Muscle layer of colon (tissue), 2 donors: ENCODE measurements around the gene PIK3R2.
"Not testable (repeated sequence)": the region's sequence is repeated elsewhere in the genome, so short reads cannot be mapped to it uniquely, and the experiment has no call there.

Experiments
- H3K27ac ChIP-seq: one replicate; pipeline ENCODE4 v1.7.0; 2013; ENCODE audit warnings: low read depth, mild to moderate bottlenecking, low read length, moderate library complexity
- H3K27me3 ChIP-seq, 2 donors: one replicate each; pipeline ENCODE4 v1.7.0; 2013; ENCODE audit warnings: low read length in 2 of 2, mild to moderate bottlenecking in 2 of 2; ENCODE audit not compliant: insufficient read depth in 2 of 2, control insufficient read depth in 1 of 2
- H3K36me3 ChIP-seq: one replicate; pipeline ENCODE4 v1.7.0; 2013; ENCODE audit warnings: mild to moderate bottlenecking, low read length; ENCODE audit not compliant: insufficient read depth
- H3K4me1 ChIP-seq: one replicate; pipeline ENCODE4 v1.7.0; 2013; ENCODE audit warnings: mild to moderate bottlenecking, low read length; ENCODE audit not compliant: insufficient read depth
- H3K4me3 ChIP-seq, 2 donors: one replicate each; pipeline ENCODE4 v1.7.0; 2013; ENCODE audit warnings: low read length in 2 of 2, low read depth in 1 of 2, mild to moderate bottlenecking in 1 of 2, moderate library complexity in 1 of 2
- H3K9ac ChIP-seq: one replicate; pipeline ENCODE4 v1.7.0; 2013; ENCODE audit warnings: low read length
- H3K9me3 ChIP-seq: one replicate; pipeline ENCODE4 v1.7.0; 2013; ENCODE audit warnings: mild to moderate bottlenecking, low read length
- donor health status: abdominal sarcoma.
- donor health status: Adenocarcinoma of cecum.

PIK3R2 gene

DNA sequence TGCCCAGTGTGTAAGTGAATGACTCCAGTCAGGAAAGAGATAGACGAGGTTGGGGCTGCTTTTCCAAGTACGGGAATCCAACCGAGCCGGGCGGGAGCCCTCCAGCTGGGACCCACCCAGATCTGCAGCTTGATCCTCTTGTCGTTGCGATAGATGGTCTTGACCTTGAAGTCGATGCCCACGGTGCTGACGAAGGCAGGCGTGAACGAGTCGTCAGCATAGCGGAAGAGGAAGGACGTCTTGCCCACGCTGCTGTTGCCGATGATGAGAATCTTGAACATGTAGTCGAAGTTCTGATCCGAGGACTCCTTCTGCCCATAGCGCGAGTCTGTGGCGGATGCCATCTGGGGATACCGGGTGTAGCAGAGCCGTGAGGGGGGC, 49.4 kb downstream of the PIK3R2 start:
- H3K27ac ChIP-seq: no peak overlapping the region

GRCh38 chr19:18202778-18203407, 49.9 kb downstream of the PIK3R2 start:
- Histone ChIP-seq H3K9ac (no peak overlapping the region), H3K9me3 (no peaks in the 10 kb centered on the region), H3K27me3 (no peaks in the 10 kb centered on the region), H3K27ac (peak overlapping the region; percentile 81), H3K4me1 (peaks cover 14% of the 10 kb centered on the region), H3K36me3 (peaks cover 15% of the 10 kb centered on the region), H3K4me3 (peak overlapping the region; percentile 63 to 79)

More for the DNA sequence above, 49.4 kb downstream of the PIK3R2 start:
- no peak overlapping the region for H3K9ac ChIP-seq
- no peaks in the 10 kb centered on the region for H3K27me3 ChIP-seq
- no peak overlapping the region for H3K4me3 ChIP-seq
- peaks cover 14% of the 10 kb centered on the region for H3K4me1 ChIP-seq
- H3K9me3 ChIP-seq: no peaks in the 10 kb centered on the region
- H3K36me3 ChIP-seq: peaks cover 16% of the 10 kb centered on the region

DNA sequence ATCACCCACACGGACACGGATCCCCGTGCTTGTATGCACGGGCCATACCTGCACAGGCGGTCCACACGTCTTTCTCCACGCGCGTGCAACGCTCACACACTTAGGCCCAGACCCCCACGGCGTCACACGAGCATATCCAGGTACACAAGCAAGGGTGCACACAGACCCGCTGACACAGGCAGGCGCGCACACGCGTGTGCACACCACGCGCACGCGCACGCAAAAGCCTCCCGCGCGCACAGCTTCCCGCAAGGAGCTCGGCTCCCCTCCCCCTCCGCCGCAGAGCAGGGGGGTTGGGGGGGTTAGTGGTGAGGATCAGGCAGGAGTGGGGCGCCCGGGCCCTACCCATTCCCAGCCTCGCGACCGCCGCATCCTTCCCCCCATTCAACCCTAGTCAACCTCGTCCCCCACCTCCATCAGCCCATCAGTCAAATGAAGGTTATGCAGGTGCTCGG, 50.5 kb downstream of the PIK3R2 start:
- Histone ChIP-seq H3K27ac (peak overlapping the region; percentile 81), H3K9ac (no peak overlapping the region), H3K4me3 (peak overlapping the region; percentile 63 to 79), H3K4me1 (peaks cover 14% of the 10 kb centered on the region), H3K27me3 (peaks cover 0 to under 1% of the 10 kb centered on the region in 2 donors), H3K36me3 (peaks cover 10% of the 10 kb centered on the region), H3K9me3 (no peaks in the 10 kb centered on the region)

GRCh38 chr19:18203863-18204393, 51.0 kb downstream of the PIK3R2 start, which contains the start of gene RAB3A:
RAB3A (minus strand) TSS chr19:18204042; CDS start chr19:18202740, 1,302 bp downstream.
- Histone ChIP-seq H3K9me3 (no peaks in the 10 kb centered on the region), H3K9ac (peak within 1 kb of the TSS; percentile 97), H3K4me3 (peak within 1 kb of the TSS; percentile 73 to 79), H3K36me3 (peaks cover 6% of the 10 kb centered on the region), H3K27ac (peak within 1 kb of the TSS; percentile 100), H3K27me3 (peaks cover 0 to 4% of the 10 kb centered on the region in 2 donors), H3K4me1 (peaks cover 14% of the 10 kb centered on the region)

DNA sequence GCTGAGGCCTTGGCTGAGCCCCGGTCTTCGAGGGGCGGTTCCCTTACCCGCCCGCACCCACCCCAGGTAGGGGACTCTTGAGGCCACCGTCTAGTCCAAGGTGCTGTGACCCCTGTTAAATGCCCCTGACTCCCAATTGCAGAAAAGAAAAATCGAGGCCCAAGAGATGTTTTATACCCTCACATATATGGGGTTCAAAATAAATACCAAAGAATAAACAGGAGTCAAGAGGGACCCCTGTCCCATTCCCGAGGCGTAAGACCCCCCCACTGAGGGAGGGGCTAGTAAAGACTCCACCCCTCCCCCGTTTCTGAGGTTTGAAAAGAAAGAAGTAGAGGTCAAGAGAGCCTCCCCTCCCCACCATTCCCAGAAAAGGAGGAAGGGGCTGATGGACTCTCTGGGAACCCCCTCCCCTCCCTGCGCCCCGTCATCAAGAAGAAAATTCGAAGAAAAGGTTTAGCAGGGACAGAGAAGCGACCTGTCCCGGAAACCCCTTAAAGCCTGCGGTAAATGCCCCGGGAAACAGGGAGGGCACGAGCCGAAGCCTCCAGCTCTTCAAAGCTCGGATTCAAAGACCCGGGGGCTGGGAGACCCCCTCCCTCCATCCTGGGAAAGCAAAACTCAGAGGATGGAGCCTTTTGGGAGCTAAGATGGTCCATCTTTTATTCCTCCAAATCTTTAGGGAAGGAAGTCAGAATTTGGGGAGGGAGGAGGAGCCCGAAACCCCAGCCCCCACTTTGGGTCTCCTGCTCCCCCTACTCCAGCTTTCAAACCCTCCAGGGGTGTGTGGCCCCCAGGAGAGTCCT, 51.6 kb downstream of the PIK3R2 start:
- peak overlapping the region; percentile 71 to 73 for H3K4me3 ChIP-seq
- H3K36me3 ChIP-seq: peaks cover 6% of the 10 kb centered on the region
- no peaks in the 10 kb centered on the region for H3K9me3 ChIP-seq
- H3K4me1 ChIP-seq: peaks cover 14% of the 10 kb centered on the region
- peak overlapping the region; percentile 100 for H3K27ac ChIP-seq
- peak overlapping the region; percentile 97 for H3K9ac ChIP-seq
- peaks cover 0 to 4% of the 10 kb centered on the region in 2 donors for H3K27me3 ChIP-seq

- Histone ChIP-seq H3K27ac (peak overlapping the region; percentile 100), H3K4me3 (peak overlapping the region; percentile 71 to 73), H3K4me1 (peaks cover 14% of the 10 kb centered on the region), H3K9ac (peak overlapping the region; percentile 97), H3K27me3 (peaks cover 0 to 4% of the 10 kb centered on the region in 2 donors), H3K9me3 (no peaks in the 10 kb centered on the region), H3K36me3 (peaks cover 2% of the 10 kb centered on the region)
These were observed 52.4 kb downstream of the PIK3R2 start for GRCh38 chr19:18205200-18205892.

- Histone ChIP-seq H3K27ac (no peak overlapping the region), H3K9ac (no peak overlapping the region), H3K4me3 (no peak overlapping the region)
These were observed 53.1 kb downstream of the PIK3R2 start for GRCh38 chr19:18206018-18206417.

DNA sequence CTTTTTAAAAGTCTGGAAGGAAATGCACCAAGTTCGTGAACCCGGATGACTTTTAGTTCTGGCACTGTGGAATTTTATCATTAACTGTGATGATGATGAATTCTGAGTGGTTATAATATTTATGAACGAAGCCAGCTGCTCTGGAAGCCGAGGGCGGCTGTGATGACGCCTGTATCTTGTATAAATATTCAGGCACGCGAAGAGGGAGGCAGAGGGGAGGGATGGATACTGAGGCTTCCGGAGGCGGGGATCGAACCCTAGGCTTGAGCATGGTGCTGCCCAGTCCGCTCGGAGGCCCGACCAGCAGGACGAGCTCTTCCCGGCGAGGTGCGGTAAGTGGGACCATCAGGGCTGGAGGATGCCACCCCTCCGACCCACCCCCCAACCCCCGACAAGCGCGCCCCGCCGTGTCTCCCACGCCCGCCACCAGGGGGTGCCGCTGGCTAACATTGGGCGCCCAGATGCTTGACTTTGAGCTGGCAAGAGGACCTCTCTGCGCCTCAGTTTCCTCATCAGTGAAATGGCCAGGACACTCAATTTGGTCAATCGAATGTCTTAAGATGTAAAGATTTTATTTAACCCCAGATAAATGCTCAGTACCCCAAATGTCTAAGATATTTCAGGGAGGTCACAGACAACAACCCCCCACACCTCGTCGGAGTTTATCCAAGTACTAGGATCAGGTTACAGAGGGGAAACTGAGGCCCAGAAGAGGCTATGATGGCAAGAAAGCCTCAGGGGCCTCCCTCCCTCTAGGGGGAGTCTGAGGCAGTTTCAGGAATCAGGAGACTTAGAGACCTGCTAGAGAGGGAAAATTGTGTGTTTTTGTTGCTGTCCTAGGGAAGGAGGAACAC, 55.4 kb downstream of the PIK3R2 start:
- no peak overlapping the region for H3K9ac ChIP-seq
- H3K27me3 ChIP-seq: peaks cover 0 to 4% of the 10 kb centered on the region in 2 donors
- H3K4me1 ChIP-seq: peaks cover 6% of the 10 kb centered on the region
- H3K27ac ChIP-seq: no peak overlapping the region
- no peaks in the 10 kb centered on the region for H3K9me3 ChIP-seq
- no peak overlapping the region for H3K4me3 ChIP-seq
- H3K36me3 ChIP-seq: no peaks in the 10 kb centered on the region

More at GRCh38 chr19:18206018-18206417, 53.1 kb downstream of the PIK3R2 start:
- peaks cover 0 to 4% of the 10 kb centered on the region in 2 donors for H3K27me3 ChIP-seq
- no peaks in the 10 kb centered on the region for H3K9me3 ChIP-seq
- H3K4me1 ChIP-seq: peaks cover 14% of the 10 kb centered on the region
- H3K36me3 ChIP-seq: no peaks in the 10 kb centered on the region

DNA sequence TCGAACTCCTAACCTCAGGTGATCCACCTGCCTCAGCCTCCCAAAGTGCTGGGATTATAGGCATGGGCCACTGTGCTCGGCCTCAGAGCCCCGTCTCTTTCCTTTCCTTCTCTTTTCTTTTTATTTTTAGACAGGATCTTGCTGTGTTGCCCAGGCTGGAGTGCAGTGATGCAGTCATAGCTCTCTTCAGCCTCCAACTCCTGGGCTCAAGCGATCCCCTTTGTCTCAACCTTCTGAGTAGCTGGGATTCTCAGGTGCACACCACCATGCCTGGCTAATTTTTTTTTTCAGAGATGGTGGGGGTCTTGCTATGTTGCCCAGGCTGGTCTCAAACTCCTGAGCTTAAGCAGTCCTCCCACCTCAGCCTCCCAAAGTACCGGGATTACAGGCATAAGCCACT, 56.9 kb downstream of the PIK3R2 start:
- H3K27me3 ChIP-seq, H3K27ac ChIP-seq, H3K9me3 ChIP-seq, H3K4me3 ChIP-seq, H3K36me3 ChIP-seq, H3K4me1 ChIP-seq, H3K9ac ChIP-seq: not testable (repeated sequence)

DNA sequence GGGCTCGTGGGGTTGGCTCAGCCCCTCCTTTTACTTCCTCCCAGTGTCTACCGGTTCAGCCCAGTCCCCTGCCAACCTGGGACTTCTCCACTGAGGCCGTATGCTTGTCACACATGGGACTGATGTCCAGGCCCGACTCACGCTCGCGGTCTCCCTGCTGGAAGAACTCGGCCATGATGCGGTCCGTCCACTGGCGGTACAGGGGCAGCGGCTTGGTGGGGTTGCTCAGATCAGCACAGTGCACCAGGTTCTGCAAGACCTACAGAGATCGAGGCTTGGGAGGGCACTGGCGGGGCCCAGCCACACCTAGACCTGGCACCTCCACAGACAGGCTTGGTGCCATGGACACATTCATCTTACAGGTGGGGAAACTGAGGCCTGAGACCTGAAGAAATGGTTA, 58.7 kb downstream of the PIK3R2 start:
- no peak overlapping the region for H3K4me3 ChIP-seq
- no peaks in the 10 kb centered on the region for H3K9me3 ChIP-seq
- no peak overlapping the region for H3K27ac ChIP-seq
- no peak overlapping the region for H3K9ac ChIP-seq
- no peaks in the 10 kb centered on the region for H3K36me3 ChIP-seq
- H3K27me3 ChIP-seq: peaks cover 0 to 4% of the 10 kb centered on the region in 2 donors
- no peaks in the 10 kb centered on the region for H3K4me1 ChIP-seq
